Hepatocyte (in vitro differentiated cells): ENCODE measurements around the gene CACNA2D4.

Source experiments
- EZH2 ChIP-seq: fragments of 200-600 bp; sonication (generic); IDR thresholded peaks from 2 replicates; pipeline ENCODE4 v1.6.1; 2016; ENCODE audit warnings: antibody characterized with exemption, mild to moderate bottlenecking, borderline replicate concordance
- EZH2phosphoT487 ChIP-seq: fragments of 200-600 bp; sonication (generic); IDR thresholded peaks from one replicate; pipeline ENCODE4 v1.6.1; 2018; ENCODE audit warnings: antibody characterized with exemption, mild to moderate bottlenecking, low read depth, moderate library complexity; ENCODE audit not compliant: unreplicated experiment, severe bottlenecking
- TF ChIP-seq, protein P1 (sequence below): fragments of 200-600 bp; sonication (generic); IDR thresholded peaks from 2 replicates; pipeline ENCODE4 v1.5.1; 2016; ENCODE audit warnings: antibody characterized with exemption, mild to moderate bottlenecking; ENCODE audit not compliant: poor library complexity

DNA sequence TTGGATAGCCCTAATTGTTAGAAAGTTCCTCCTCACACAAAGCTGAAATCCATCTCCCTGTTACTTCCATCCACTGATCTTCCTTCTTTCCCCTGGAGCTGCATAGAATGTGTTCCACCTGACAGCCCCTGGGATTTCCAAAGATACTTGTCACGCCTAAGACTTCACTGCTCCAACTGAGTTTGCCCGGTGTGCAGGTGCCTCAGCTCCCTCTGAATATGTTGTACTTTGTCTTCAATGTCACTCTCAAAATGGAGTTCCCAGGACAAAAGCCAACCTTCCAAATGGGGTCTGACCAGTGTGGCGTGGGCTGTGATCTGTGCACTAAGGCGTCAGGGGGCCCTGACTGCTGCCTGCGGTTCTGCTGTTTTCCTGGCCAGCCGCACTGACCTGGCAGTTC, 42.8 kb downstream of the CACNA2D4 start:
- TF ChIP-seq EZH2 = no peak
- TF ChIP-seq, protein P1, sequence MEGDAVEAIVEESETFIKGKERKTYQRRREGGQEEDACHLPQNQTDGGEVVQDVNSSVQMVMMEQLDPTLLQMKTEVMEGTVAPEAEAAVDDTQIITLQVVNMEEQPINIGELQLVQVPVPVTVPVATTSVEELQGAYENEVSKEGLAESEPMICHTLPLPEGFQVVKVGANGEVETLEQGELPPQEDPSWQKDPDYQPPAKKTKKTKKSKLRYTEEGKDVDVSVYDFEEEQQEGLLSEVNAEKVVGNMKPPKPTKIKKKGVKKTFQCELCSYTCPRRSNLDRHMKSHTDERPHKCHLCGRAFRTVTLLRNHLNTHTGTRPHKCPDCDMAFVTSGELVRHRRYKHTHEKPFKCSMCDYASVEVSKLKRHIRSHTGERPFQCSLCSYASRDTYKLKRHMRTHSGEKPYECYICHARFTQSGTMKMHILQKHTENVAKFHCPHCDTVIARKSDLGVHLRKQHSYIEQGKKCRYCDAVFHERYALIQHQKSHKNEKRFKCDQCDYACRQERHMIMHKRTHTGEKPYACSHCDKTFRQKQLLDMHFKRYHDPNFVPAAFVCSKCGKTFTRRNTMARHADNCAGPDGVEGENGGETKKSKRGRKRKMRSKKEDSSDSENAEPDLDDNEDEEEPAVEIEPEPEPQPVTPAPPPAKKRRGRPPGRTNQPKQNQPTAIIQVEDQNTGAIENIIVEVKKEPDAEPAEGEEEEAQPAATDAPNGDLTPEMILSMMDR = no peak
- no peak for TF ChIP-seq EZH2phosphoT487
